ENCODE measurements around the gene TPO.
"Not testable (repeated sequence)": the region's sequence is repeated elsewhere in the genome, so short reads cannot be mapped to it uniquely, and the experiment has no call there.

TPO gene

DNA sequence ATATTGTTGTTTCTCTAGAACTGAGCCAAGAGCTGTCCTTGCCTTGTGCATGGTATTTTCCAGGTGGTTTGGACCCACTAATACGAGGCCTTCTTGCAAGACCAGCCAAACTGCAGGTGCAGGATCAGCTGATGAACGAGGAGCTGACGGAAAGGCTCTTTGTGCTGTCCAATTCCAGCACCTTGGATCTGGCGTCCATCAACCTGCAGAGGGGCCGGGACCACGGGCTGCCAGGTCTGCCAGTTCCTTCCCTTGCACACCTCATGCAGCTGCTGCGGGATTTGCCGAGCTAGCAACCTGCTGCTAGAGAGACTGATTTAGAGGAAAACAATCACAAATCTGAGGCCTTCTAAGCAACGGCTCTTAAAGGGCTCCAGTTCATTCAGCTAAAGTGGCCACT is 74.5 kb downstream of the TPO start:
- DNase-seq: no peak

DNA sequence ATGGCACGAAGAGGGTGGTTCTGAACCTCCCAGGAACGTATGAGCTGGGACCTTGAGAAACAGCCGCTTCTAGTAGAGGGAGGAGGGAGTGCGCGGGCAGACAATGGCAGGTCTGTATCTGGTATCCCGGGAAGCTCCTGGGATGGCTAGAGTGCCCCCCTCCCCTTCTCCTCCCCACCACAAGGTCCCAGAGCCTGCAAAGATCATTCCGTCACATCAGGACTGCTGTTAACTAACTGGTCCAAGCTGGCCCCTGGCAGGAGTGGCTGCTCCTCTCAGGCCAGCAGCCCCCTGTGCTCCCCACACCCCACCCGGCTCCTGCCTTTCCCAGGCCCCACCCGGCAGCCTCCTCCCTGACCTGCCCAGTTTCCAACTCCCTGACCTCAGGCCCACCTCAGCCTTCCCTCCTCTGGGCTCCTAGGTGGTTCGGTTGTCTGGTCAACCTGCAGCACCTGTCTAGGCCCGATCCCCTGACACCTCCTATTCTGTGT is 75.0 kb downstream of the TPO start:
- no peak for DNase-seq

GRCh38 chr2:1488851-1489250 is 75.6 kb downstream of the TPO start:
- no peak for DNase-seq

- no peak for DNase-seq
Measured at GRCh38 chr2:1489486-1489885, 76.2 kb downstream of the TPO start.

DNA sequence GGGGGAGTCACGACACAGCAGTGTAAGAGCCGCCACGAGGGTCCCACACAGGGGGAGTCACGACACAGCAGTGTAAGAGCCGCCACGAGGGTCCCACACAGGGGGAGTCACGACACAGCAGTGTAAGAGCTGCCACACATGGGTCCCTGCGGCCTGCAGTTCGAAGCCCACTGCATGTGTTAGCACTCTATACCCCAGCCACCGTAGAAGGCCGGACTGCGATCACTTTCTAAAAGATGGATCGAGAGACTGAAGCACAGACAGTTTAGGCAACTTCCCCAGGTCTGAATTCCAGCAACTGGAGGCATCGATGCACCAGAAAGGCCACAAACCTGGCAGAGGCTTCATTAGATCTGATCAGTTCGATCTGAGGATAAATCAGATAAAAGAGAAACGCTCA is 77.1 kb downstream of the TPO start:
- not testable (repeated sequence) for DNase-seq

DNA sequence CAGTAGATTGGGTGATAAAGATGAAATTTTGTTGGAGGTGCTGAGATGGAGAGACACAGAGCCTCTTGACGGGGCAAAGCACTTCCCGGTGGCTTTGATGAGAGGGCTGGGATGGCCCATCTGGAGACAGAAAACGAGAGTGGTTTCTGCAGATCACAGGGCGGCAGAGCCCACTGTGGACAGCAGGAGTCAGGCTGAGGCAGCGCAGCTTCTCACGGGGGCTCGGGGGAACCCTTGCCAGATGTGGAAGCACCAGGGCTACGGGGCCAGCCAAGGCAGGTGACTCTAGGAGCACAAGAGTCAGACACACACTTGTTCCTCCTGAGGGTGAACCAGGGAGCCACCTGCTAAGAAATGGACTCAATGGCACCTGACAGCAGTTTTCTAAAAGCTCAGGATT is 78.5 kb downstream of the TPO start:
- no peak for DNase-seq

GRCh38 chr2:1492231-1492630 is 79.0 kb downstream of the TPO start:
- DNase-seq: not testable (repeated sequence)

DNA sequence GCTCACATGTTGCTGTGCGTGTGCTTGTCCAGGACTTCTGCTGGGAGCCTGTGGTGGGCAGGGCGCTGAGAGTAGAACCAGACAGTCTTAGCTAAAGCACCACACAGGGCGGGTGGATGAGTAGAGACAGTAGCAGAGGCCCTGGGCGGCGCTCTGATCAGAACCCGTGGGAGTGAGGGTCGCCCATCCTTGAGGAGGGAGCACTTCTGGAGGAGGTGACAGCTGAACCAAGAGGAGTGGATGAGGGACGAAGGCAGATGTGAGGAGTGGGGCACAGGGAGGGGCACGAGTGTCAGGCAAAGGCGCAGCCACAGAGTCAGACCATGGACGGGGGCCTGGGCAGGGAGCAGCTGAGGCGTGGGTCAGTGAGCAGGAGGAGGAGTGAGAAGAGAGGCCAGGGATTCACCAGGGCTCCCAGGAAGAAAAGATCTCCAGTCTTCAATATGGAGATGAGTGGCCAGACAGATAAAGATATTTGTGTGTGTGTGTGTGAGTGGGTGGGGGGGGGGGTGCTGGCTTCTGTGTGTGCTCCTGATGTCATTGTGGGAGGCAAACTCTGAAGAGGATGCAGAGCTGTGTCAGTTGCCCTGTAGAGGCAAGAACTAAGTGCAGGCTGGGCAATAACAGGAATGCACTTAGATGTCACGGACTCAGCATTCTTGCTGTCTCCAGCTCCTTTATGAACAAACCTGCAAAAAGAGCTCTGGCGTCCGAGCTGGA is 79.6 kb downstream of the TPO start:
- DNase-seq: no peak

GRCh38 chr2:1493431-1494126 is 80.3 kb downstream of the TPO start:
- no peak for DNase-seq

DNA sequence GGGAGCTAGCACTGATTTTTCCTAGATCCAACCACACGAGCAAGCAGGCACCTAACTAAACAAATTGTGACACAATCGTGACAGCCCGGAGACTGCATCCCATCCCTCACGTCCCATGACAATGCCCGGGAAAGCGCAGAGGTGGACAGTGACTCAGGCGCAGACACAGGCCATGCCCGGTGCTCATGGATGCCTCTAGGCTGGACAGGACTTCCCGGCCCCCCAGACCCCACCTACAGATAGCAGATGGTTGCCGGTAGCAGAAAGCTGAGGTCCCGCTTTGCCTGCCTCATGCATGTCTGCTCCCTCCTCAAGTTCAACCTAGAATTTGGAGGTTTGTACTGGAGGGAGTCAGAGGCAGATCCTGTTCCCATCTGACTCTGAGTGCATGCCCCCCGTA is 81.0 kb downstream of the TPO start:
- DNase-seq: no peak

DNA sequence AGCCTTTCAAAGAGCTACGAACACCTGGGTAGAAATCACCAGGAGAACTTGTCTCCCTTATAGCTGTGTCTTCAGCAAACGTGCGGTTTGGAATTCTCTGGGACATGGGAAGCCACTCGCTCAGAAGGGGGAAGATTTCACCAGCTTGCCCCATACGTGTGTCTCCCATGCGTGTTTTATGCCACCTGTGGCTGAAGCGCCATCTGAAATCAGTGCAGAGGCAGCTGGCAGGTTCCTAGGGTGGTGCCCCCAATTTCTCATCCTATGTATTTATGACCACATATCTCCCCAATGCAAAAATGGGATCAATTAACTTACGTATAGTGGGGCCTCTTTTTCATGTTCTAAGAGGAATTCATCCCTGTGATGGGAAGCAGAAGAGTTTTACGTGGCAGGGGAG is 81.6 kb downstream of the TPO start:
- DNase-seq: no peak

DNA sequence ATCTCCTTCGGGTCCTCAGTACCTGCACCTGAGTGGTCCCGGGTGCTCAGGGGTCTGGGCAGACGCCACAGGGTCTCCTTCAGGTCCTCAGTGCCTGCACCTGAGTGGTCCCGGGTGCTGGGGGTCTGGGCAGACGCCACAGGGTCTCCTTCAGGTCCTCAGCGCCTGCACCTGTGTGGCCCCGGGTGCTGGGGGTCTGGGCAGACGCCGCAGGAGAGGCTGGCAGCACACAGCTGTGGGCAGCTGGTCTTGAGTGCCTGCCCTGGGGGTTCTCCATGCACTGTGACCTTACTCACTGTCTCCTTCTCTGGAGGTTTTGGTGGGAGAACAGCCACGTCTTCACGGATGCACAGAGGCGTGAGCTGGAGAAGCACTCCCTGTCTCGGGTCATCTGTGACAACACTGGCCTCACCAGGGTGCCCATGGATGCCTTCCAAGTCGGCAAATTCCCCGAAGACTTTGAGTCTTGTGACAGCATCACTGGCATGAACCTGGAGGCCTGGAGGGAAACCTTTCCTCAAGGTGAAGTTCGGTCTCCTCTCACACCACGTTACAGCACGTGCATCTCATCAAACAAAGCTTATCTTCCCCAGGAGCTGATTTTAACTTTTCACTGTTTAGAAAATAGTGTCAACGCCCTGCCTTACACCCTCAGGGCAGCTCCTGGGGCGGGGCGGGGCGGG is 82.6 kb downstream of the TPO start:
- DNase-seq: no peak

DNA sequence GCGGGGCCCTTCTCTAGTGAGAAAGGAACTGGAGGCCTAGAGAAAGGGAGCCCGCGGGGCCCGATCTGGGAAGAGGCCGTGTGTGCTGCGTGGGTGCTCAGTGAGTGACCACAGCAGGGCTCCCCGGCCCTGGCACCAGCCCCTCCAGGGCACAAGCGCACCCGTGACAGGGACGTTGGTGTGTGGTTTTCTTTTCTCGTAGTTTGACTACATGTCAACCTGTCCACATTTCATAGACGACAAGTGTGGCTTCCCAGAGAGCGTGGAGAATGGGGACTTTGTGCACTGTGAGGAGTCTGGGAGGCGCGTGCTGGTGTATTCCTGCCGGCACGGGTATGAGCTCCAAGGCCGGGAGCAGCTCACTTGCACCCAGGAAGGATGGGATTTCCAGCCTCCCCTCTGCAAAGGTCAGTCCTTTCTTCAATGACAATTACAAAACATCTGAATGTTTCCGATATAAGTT is 83.1 kb downstream of the TPO start:
- DNase-seq: no peak

- no peak for DNase-seq
Measured at GRCh38 chr2:1497122-1497611, 83.9 kb downstream of the TPO start.

- no peak for DNase-seq
Measured at GRCh38 chr2:1498176-1498575, 84.9 kb downstream of the TPO start.

- no peak for DNase-seq
Measured at GRCh38 chr2:1499033-1499795, 86.0 kb downstream of the TPO start.

GRCh38 chr2:1501038-1501851 is 88.0 kb downstream of the TPO start:
- no peak for DNase-seq

DNA sequence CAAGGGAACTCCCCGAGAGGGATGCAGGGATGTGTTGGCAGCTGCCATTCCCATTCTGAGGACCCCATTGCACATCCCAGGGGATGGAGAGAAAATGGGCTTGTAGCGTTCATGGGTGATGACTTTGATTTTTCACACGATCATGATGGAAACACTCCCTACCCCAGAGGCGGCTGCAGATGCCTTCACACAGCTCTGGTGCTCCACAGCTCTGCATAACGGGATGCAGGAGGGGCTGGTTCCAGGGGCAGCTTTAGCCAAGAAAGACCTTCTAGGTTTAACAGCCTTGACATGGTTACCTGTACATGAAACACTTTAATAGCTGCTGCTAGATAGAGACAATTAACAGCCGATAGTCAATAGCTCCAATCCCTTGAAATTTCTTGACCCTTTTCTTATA is 88.7 kb downstream of the TPO start:
- no peak for DNase-seq

DNA sequence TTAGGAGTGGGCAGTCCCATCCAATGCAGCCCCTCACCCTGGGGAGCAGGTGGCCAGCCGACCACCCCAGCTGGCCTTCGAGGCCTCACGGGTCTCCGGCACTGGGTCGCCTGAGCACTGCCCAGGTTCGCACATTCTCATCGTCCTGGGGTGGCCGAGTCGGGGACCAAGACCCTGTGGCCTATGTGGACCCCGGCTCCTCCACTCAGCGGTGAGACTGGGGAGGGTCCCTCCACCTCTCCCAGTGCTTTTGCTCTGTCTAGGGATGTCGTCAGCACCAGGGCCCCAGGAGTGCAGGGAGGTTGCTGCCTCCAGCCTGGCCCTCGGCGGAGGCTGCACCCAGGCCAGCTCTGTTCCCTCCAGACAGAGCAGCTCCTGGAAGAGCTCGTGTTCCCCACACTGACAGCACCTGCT is 89.6 kb downstream of the TPO start:
- DNase-seq: no peak

DNA sequence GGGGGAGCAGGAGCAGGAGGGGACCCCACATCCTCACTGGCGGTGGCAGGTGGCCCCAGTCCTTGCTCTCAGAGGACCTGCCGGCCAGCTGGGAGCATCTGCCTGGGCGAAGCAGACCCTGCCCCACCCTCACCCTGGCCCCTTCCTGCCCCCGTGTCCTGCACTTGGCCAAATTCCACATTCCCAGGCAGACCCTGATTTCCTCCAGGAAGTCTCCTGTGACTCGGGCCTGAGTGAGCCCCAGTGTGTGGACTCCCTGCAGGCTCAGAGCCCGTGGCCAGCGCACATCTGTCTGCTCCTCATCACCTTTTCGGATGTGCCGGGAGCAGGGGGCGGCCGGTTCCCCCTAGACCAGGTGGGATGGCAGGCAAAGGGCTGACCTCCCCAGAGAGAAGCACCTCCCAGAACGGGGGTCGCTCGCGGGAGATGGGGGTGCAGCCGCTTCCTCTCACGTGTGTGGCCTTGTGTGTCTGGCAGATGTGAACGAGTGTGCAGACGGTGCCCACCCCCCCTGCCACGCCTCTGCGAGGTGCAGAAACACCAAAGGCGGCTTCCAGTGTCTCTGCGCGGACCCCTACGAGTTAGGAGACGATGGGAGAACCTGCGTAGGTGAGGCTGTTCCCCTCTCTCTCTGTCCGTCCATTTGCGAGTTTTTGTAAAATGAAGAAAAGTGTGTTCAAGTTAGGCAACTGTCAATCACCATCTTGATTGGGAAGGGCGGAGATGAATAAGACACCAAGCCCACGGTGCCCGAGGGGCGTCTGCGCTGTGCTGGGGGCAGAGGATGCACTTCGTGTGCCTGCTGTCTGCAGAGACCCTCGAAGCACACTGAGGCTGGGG is 90.4 kb downstream of the TPO start:
- DNase-seq: no peak

GRCh38 chr2:1504311-1504750 is 91.1 kb downstream of the TPO start:
- DNase-seq: no peak
